Measurements from ENCODE around the gene LHFPL2. TPM values are rescaled to one million over a fixed set of nuclear protein-coding genes. Genes with fewer than 3 reads are reported as not detected.

Gene LHFPL2
- total RNA-seq, 4 donors from 2014 or later: 2.2 to 11.1 (median 6.2) TPM

DNA sequence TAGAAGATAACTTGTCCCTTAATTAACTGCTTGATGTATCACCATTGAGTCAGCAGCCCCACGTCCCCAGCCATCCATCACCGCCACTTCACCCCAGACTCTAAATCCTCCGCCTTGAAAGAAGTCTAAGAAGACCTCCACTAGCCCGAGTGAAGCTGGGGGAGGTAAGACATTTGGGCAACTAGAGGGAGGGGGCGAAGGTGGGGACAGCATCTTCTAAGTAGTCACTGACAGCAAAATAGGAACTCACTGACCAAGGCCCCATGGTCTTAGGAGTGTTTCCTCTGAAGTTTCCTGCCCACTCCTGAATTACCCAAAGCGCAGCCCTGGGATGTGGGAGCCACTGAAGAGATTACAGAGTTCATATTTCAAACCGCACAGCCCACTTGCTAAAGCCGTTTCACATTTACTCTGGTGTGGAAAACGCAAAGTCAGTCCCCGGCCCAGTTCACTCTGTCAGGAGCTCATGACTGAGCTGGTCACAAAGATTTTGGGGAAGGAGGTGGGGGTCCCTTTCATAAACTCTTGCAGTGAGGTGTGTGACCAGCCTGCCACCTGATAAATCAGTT lies 107.4 kb downstream of the LHFPL2 start:
- TF ChIP-seq POLR2A (IDR thresholded peaks at IDR 0.05): no peak
- TF ChIP-seq, protein P1, sequence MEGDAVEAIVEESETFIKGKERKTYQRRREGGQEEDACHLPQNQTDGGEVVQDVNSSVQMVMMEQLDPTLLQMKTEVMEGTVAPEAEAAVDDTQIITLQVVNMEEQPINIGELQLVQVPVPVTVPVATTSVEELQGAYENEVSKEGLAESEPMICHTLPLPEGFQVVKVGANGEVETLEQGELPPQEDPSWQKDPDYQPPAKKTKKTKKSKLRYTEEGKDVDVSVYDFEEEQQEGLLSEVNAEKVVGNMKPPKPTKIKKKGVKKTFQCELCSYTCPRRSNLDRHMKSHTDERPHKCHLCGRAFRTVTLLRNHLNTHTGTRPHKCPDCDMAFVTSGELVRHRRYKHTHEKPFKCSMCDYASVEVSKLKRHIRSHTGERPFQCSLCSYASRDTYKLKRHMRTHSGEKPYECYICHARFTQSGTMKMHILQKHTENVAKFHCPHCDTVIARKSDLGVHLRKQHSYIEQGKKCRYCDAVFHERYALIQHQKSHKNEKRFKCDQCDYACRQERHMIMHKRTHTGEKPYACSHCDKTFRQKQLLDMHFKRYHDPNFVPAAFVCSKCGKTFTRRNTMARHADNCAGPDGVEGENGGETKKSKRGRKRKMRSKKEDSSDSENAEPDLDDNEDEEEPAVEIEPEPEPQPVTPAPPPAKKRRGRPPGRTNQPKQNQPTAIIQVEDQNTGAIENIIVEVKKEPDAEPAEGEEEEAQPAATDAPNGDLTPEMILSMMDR (IDR thresholded peaks at IDR 0.05): no peak
- Histone ChIP-seq H3K4me1 (peaks cover 0 to 21% (median 0%) of the 10 kb centered on the region in 3 donors), H3K36me3 (no peaks in the 10 kb centered on the region), H3K9me3 (no peaks in the 10 kb centered on the region), H3K4me3 (no peak overlapping the region), H3K27me3 (no peaks in the 10 kb centered on the region), H3K27ac (peak overlapping the region in 3 of 4 donors; percentile 19 to 78 (median 57))
- intact Hi-C loops (cut with DNase I): no loop called here
- no peak for DNase-seq
- 76 to 86% methylated on average over 10 of the region's 10 CpGs for WGBS, 2 donors

DNA sequence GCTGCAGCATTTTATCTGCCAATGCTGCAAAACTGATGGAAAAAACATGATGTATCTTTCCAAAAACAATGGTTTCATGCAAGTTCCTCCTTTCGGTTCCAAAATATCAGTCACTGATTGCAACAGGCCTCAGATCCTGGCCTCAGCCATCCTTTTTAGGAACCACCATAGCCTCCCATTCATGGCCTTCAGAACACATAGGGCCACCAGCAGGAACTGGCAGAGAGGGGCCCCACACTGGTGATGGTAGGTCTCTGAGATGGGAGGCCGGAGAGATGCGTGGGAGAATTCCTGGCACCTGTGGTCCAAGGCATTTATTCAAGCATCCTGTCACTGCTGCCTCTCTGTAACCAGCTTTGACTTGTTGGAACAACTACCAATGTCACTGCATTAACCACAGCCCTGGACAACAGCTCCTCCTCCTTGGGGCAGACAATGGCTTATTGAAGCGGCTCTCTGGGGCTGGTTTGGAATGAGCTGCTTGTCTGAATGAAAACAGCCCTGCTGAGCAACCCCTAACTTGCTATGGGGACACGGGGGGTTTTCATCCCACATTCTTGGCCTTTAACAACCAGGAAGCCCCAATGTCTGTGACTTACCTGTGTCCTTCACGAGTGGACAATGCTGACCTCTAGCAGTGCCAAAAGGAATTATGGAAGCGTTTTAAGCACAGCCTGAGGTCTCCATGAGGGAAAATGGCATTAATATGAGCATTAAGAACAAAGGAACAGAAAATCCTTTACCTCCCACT lies 108.1 kb downstream of the LHFPL2 start:
- intact Hi-C loops (cut with DNase I): no loop called here
- no peaks in the 10 kb centered on the region for H3K27me3 ChIP-seq
- no peaks in the 10 kb centered on the region for H3K36me3 ChIP-seq
- H3K4me1 ChIP-seq: peaks cover 0 to 20% (median 0%) of the 10 kb centered on the region in 3 donors
- TF ChIP-seq, protein P1 (IDR thresholded peaks at IDR 0.05): no peak
- no peak for TF ChIP-seq POLR2A (IDR thresholded peaks at IDR 0.05)
- no peak overlapping the region for H3K4me3 ChIP-seq
- no peaks in the 10 kb centered on the region for H3K9me3 ChIP-seq
- H3K27ac ChIP-seq: peak overlapping the region in 3 of 4 donors; percentile 19 to 78 (median 57)
- 58 to 76% methylated on average over 3 to 6 of the region's 7 CpGs for WGBS, 2 donors
- DNase-seq: no peak

DNA sequence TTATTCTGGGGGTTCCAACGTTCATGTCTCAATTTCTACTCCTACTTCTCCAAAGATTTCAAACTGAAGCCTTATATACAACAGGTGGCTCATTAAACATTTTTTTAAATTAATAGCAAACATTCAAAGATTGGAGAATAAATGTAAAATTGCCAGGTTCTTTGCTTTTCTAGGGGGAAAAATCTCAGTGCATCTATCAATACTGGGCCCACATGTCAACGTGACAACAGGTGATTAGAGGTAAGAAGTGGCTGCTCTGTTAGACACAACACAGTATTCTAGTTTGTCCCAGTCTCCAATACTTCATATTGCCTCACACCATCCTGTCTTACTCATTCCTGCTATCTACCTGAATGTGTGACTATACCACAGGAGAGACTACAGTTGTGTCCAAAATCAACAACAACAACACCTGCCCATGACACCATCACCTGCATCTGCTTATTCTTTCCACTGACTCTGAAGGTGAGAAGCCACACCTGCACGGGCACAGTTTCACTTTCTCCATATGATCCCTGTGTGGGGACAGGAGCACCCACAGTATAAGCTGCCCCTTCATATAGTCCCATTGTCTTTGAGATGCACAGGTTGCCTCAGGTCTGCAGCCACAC lies 110.2 kb downstream of the LHFPL2 start:
- intact Hi-C loops (cut with DNase I): no loop called here
- Histone ChIP-seq H3K9me3 (no peaks in the 10 kb centered on the region), H3K27me3 (no peaks in the 10 kb centered on the region), H3K27ac (peak overlapping the region in 1 of 4 donors; percentile 10), H3K36me3 (no peaks in the 10 kb centered on the region), H3K4me1 (peaks cover 2 to 12% (median 4%) of the 10 kb centered on the region in 3 donors), H3K4me3 (no peak overlapping the region)
- DNase-seq: no peak
- 61 to 65% methylated on average over 3 of the region's 3 CpGs for WGBS, 2 donors
- TF ChIP-seq, protein P1 (IDR thresholded peaks at IDR 0.05): no peak
- TF ChIP-seq POLR2A (IDR thresholded peaks at IDR 0.05): no peak

DNA sequence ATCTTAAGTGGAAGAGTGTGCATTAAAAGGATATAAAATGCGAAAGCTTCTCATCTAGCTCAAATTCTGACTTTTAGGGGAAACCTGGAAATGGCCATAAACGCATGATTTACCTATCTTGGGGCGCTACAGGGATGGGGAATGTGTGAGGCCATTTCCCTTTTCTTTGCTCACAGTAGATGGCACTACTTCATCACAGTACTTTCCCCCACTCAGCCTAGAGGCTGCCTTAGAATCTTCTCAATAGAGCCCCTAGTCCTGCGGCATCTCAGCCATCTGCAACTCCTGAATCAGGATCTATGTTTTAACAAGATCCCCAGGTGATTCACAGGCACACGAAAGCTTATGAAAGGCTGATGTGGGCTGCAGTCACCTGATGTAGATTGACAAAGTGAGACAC lies 110.8 kb downstream of the LHFPL2 start:
- intact Hi-C loops (cut with DNase I): no loop called here
- Histone ChIP-seq H3K4me3 (no peak overlapping the region), H3K4me1 (peaks cover 2 to 12% (median 4%) of the 10 kb centered on the region in 3 donors), H3K27me3 (no peaks in the 10 kb centered on the region), H3K36me3 (no peaks in the 10 kb centered on the region), H3K27ac (peak overlapping the region in 1 of 4 donors; percentile 10), H3K9me3 (no peaks in the 10 kb centered on the region)
- DNase-seq: no peak
- TF ChIP-seq POLR2A (IDR thresholded peaks at IDR 0.05): no peak
- TF ChIP-seq, protein P1 (IDR thresholded peaks at IDR 0.05): peak; percentile 14 to 56 (median 31)
- 33 to 44% methylated on average over 5 of the region's 5 CpGs for WGBS, 2 donors

DNA sequence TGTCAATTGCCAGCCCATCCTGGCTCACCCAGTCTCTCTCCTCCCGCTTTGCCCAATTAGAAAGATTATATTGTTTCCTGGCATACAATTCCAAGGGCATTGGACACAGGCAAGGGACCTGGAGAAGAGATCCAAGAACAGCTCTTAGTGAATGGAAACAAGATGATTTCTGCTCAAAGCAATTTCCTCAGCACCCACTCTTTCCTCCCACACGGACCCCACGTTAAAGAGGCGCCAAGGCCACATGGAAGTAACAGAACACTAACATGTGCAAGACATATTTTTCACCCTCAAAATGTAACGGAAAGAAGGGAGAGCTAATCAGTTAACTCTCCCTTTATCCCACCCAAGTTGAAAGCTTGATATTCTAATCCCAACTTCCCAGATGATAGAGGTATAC lies 111.2 kb downstream of the LHFPL2 start:
- Histone ChIP-seq H3K27me3 (no peaks in the 10 kb centered on the region), H3K36me3 (no peaks in the 10 kb centered on the region), H3K4me1 (peaks cover 2 to 12% (median 4%) of the 10 kb centered on the region in 3 donors), H3K27ac (no peak overlapping the region), H3K9me3 (no peaks in the 10 kb centered on the region), H3K4me3 (no peak overlapping the region)
- TF ChIP-seq, protein P1 (IDR thresholded peaks at IDR 0.05): no peak
- TF ChIP-seq POLR2A (IDR thresholded peaks at IDR 0.05): no peak
- intact Hi-C loops (cut with DNase I): no loop called here
- DNase-seq: no peak
- WGBS, 2 donors: 75 to 76% methylated on average over 5 of the region's 5 CpGs

Data from esophagus squamous epithelium (tissue), 5 donors.